NCI-H748 (cell line): Measurements from ENCODE around the gene SLC40A1.
"Not testable (repeated sequence)": the region's sequence is repeated elsewhere in the genome, so short reads cannot be mapped to it uniquely, and the experiment has no call there.

ENCODE experiments used
- DNase-seq: peaks from one replicate; lab custom pipeline; 2025; ENCODE audit not compliant: unreplicated experiment; lab: John Stamatoyannopoulos, UW

SLC40A1 gene

DNA sequence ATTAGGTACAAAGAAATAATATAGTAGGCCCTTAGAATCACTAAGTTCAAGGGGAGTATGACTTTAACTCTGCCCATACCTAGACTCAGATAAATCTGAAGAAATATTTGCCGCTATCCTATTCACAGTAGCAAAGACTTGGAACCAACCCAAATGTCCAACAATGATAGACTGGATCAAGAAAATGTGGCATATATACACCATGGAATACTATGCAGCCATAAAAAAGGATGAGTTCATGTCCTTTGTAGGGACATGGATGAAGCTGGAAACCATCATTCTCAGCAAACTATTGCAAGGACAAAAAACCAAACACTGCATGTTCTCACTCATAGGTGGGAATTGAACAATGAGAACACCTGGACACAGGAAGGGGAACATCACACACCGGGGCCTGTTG is 21.1 kb upstream of the SLC40A1 start:
- DNase-seq, result not testable (repeated sequence)

DNA sequence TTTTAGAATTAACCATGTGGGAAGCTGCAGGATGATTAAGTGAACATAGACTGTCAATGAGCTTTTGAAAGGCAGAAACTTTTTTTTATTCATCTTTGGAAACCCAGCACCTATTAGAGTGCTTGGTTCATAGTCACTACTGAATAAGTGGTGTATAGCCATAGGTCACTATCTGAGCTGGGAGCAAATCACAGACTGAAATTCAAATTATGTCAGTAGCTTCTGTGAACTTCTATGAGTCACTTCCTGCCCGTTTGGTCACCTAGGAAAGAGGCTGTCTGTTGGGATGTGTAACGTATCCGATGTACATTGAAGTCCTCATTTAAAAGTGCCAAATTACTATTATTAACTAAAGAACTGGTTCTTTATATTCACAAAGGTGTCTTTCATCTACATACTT is 20.5 kb upstream of the SLC40A1 start:
- DNase-seq, result no peak

DNA sequence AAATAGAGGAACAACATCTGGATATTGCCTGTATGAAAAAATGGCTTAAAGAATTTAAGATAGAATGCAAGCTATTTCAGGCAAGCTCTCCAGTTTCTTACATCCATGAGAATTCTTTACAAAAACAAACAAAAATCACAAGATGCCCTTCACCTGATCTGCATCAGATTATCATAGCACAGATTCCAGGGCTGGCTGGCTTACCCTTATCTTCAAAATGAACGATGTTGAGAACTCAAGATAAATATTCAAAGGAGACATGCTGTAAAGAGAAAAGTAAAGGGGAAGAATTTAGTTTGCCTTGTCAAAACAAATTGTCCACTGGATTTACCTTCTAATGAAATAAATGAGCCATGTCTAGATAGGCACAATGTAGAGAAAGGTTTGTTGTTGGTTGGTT is 18.7 kb upstream of the SLC40A1 start:
- DNase-seq, result no peak

DNA sequence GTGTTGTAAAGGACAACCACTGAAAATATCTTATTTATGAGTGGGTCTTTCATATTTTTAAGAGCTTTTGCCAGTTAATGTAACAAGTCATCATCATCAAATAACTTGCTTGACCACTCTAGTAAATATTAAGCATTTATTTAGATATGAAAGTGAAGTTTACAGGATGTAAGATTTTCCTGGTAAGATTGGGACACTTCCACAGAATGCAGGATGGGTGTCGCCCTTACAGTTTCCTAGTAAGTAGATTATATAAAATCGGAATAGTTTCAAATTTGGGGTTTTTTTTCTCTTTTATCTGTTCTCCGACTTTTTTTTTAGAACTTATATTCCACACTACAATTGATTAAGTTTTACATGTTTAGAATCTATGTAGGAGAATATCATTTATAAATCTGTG is 14.8 kb upstream of the SLC40A1 start:
- no peak for DNase-seq

DNA sequence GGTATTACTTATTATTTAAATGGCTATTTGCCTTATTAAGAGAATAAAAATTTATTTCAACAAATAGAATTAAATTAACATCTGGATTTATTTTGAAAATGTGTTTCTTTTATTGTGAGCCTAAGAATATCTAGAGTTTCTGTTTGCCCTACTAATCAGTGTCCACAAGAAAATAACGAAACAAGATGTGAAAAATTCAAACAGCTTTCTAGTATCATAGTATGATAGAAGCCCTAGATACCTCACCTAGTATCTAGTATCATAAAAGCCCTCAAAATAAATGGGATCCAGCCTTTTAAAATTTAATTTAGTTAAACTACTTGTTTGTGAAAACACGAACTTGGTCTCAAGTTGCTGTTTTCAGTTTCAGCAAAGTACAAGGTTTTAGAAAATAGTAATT is 13.7 kb upstream of the SLC40A1 start:
- no peak for DNase-seq

DNA sequence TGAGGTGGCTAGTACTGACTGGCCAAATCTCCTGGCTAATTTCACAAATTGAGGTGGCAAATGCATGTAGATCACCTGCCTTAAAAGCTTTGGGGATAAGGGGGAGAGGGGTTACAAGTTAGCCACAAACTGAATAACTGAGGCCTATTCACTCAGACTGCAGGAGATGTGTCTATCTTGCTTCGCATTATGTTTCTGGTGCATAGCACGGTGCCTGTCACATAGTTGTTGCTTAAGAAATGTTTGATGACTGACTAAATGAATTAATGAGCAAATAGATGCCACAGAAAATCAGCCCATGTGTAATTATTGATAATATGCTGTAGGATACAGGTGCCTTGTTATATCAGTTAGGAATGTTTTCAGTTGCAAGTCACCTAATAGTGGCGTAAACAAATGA is 12.5 kb upstream of the SLC40A1 start:
- DNase-seq, result no peak

DNA sequence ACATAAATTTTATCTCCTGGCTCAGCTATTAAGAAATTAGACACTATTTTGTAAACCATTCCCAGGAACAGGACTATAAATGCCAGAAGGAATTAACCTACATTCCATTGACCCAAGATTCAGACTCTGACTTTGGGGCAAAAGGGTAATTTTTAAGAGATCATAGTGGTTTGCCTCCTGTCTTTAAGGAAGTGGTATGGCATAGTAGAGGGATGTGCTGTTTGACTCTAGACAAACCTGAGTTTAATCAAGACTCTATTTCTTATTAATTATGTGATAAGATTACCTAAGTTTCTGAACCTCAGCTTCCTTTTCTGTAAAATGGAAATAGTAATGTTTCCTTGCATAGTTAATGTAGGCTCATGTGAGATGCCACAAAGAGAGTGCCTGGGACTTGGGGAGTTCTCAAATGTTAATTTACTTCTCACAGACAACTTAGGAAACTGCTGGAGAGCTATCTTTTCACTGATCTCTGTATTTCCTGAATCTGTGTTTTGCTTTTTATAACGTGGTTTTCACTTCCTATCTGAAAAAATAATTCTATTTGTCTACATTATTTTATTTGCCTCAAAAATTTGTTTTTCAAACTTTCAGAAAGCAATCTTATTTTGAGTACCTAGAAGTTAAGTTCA is 11.9 kb upstream of the SLC40A1 start:
- no peak for DNase-seq

DNA sequence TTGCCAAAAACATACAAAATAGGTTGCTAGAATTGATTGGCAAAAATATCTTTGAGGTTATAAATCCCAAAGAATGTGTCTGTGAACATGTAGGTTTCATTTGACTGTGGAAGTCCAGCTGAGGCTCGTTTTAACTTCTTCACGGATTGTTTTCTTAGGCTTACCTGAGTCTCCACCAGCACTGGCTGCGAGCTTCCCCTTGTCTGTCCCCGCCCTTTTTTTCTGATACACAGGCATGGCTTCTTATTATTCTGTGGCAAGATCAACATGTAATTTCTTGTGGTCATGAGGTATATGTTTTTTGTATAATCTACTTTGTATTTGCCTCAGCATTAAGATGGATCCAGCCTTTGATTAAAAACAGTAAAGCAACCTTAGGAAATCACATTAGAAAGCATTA is 7.2 kb upstream of the SLC40A1 start:
- no peak for DNase-seq

DNA sequence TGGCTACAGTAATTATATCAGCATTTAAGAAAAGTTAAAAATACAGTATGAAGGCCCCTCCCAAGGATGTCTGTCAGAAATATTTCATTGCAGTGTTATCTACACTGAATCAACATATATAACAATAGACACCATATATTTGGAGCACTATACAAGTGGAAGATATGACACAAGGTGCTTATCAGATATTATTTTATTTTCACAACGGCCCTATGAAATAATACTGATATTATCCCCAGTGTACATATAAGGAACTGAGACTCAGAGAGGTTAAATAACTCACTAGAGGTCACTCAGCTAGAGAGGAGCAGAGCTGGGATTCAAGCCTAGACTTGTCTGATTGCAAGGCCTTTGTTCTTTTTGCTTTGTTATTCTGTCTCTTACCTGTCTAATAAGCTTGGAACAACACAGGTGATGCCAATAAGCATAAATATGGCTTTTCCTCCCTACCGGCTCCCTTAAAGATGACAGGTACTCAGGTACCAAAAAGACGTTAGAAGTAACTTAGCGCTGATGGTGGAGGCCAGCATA is 4.7 kb upstream of the SLC40A1 start:
- DNase-seq, result peak; percentile 42

DNA sequence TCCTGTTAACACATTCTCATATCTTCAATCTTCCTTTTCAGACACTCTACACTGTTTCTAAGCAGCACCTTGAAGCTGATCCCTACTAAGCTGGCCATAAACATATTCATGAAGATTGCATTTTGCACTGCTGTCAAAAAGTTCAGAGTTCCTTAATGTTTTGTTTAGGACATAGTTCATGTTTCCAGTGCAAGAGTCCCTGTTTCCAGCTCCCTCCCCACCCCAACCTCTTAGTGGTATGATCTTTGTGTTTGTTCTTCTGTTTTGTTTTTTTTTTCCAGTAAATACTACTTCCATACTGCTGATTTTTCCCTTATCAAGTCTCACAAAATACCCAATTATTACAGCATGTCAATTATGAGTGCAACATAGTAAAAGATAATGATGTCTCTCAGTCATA is 4.1 kb upstream of the SLC40A1 start:
- DNase-seq, result no peak

DNA sequence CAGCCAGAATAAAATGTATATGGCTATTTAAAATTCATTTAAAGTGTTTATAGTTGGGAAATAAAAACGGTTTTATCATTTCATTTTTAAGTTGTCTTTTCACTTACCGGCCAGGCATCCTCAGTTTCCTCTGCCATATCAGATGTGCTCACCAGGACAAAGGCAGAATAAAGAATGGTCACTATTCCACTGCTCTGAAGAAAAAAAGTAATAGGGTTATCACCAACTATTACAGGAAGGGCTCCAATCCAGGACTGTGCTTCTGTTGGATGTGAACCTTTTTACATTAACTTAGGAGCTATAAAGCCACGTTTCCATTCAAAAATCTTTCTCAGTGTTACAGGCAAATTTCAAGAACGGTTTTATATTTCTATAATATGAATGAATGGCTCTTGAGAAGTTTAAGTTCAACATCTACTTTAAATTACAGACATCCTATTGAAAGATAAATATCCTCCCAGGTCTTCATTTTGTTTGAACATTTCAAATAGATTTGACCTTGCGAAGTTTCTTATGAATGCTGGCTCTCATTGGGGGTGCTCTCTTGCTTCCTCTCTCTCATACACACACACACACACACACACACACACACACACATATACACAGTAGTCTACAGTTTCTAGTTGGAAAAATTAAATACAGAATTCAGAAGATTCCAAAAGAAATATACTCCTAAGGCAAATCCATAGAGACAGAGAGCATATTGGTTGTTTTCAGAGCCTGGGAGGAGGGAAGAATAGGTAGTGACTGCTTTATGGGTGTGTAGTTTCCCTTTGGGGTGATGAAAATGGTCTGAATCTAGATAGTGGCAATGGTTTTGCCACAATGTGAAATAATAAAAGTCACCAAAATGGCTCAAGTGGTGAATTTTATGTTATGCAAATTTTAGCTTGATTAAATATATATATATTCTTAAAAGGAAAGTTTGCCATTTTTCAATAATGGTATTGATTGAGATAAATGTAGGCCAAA is 2.9 kb upstream of the SLC40A1 start:
- DNase-seq, result no peak

DNA sequence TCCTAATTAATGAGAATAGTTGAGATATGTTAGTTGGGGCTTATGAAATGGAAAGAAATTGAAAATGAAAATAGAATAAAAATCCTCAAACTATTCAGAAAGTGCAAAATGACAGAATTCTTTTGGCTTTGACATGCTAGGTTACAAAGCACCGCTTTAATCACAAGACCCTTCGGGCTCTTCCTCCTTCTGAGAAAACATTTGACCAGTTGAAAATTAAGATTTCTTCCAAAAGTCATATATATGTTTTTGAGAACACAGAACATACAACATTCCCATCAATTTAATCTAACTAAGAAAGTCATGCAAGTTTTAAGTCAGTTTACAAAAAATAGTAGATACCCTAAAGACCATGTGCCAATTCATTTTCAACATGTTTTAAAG is 2.2 kb upstream of the SLC40A1 start:
- DNase-seq, result no peak

DNA sequence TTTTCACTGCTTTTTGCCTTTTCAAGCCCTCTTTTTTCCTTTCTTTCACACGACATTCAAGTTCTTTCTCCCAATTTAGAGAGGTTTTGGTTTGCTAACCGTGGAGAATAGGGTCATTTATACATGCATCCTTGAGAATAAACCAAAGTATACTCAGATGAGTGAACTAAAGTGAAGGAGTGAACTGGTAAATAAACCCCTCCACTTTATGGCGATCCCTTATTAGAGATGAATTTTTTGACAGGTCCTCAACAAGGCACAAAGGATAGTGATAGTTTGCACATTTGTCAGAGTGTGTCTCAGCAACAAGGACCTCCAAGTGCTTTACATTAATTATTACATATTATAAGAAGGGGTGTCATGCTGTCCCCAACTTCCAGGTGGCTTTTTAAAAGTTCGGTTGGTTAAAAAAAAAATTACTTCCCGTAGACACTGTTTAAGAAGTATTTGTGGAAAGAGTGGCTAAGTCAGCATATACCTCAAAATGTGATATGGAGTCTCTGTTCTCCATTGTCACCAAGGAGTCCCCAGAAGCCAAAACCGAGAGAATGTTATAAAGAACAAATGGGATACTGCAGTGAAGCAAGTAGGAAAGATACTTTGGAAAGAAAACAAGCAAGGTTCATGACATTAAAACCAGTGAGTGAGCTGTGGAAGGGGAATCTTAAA is 1.7 kb upstream of the SLC40A1 start:
- DNase-seq, result no peak

DNA sequence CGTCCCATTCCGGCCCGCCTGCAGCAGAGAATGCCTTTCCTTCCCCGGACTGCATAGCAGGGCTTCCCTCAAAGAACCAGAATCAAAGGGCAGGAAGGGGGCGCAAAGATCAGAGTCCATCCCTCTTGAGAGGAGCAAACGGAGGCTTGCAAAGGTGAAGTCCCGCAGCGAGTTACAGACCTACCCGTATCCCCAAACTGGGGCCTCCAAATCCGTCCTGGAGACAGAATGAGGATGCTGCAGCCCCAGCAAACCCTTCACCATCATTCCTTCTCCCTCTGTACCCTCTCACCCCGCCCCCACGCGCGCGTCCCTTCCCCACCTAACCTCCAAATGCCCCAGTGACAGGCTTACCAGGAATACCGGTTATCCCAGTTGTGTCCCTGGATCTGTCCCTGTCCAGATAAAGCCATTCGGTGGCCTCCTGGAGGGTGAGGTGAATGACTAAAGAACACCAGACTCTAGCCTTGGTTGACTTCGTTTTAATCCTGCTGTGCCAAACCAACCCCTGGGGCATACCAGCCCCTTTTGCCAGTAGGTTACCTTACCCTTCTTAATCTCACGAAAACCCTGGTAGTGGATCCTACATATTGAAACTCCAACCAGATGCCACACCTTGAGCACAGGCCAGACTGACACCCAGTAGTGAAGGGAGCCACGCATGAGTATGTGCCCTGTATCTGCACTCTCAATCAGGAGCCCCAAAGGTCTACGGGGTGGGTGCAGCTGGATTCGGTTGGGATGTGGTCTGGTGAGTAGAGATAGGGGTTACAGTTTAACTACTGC is 961 bp upstream of the SLC40A1 start:
- peak; percentile 26 for DNase-seq

DNA sequence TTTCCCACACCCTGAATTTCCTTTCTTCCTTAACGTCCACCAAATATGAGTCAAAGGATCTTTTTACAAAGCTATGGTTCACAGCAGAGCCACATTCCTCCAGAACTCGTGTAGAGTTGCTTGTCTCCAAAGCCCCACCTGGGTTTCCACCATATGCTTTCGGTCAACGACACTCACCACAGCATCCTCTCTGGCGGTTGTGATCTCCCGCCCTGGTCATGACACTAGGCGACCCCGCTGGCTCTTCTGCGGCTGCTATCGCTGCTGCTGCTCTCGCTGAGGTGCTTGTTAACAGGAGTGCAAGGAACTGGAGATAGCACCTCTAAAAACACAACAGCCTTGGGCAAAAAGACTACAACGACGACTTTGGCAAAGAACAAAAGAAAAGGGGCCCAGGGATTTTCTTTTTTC is 340 bp downstream of the SLC40A1 start:
- peak; percentile 53 for DNase-seq

DNA sequence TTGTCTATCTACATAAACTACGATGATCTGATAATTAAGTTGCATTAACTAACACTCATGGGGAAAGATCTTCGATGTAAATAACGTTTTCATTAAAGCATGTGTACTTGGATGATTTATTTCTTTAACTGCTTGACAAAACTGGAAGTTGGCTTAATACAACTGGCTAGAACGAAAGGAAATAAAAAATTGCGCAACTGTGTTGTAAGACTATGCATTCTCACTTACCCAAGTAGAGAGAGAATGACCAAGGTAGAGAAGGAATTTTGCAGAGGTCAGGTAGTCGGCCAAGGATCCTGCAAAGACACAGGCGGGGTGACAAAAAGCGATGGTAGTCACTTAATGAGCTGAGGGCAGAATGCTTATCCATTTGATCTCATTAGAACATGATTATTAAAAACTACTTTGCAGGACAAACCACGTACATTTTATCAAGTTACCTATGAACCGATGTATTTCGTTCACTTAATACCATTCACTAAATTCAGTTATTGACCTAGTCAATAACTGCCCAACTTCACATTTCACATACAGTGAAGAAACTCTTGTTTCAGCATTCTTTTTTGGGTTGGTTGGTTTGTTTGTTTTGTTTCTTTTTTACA is 900 bp downstream of the SLC40A1 start:
- no peak for DNase-seq

DNA sequence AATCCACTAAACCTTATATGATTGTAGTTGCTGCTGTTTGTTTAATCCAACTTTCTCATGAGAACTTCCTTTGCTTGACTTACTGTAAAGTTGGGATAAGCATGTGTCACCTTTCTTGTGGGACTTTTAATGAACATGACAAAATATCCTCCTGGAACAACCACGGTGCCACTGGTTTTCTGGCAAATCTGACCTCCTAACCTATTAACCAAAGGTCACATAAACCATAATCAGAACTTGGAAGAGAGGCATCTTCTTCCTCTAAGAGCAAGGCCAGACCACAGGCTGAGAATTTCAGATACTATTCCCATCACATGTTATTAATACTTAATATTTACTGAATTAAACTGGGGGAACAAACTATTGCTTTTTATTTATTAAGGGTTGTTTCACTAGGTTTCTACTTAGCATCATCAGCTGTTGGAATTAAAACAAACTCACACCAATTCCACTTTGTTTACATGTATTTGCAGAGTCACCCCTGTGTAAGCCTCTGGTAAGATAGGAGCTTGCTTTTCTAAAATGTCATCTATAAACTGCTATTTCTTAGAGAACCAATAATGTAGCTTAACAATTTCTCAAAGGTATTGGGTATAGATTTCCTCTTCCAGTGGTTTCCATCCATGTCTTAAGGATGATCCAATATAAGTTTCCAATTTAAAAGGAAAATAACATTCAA is 2.2 kb downstream of the SLC40A1 start:
- DNase-seq, result no peak

DNA sequence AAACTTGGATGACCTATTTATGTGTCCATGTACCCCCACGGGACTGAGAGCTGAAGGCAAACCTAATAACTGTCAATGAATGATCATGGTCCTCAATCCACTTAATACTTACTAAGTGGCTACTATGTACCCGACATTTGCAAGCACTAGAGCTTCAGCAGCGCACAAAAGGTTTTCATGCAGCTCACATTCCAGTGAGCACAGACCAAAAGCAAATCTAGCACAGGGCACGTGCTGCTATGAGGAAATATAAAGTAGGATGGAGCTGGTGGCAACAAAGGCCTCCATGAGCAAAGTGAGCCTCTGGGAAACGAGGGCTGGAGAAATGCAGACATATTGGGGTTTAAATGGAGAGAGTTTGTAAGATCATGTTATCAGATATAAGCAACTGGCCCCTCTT is 3.5 kb downstream of the SLC40A1 start:
- no peak for DNase-seq

DNA sequence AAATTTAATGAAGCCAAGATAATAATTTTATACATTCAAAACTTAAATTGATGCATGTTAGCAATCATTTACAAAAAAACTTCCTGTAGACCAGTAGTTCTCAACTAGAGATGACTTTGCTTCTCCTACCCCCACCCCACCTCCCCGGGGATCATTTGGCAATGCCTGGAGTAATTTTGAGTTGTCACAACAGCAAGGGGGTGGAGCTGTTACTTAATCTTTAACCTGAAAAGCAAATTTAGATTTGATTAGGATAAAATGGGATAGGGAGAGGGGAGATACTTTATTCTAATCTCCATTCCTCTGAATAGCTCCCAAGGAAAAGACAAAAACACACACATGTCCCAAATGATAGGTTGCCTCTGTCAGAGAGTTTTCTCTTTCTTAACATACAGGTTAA is 4.2 kb downstream of the SLC40A1 start:
- DNase-seq, result no peak
